Stimulated activated CD8-positive, alpha-beta memory T cell treated with anti-CD3 and anti-CD28 coated beads, Interleukin-15, amount 100 ng/mL, for 24 hours (primary cell): ENCODE results near the gene RTCA.
"Not testable (repeated sequence)": the region's sequence is repeated elsewhere in the genome, so short reads cannot be mapped to it uniquely, and the experiment has no call there.

Experiments used
- DNase-seq: peaks from one replicate; pipeline ENCODE4 v3.0.0-alpha.2; 2020; ENCODE audit warnings: low read depth

The RTCA gene

GRCh38 chr1:100309863-100310262 is 43.8 kb downstream of the RTCA start:
- no peak for DNase-seq

- DNase-seq, result no peak
These were observed 47.4 kb downstream of the RTCA start for GRCh38 chr1:100313382-100313781.

- DNase-seq, result no peak
These were observed 50.6 kb downstream of the RTCA start for GRCh38 chr1:100316622-100317021.

GRCh38 chr1:100320311-100321099 is 54.5 kb downstream of the RTCA start:
- no peak for DNase-seq

GRCh38 chr1:100321100-100321493 is 55.1 kb downstream of the RTCA start:
- no peak for DNase-seq

- DNase-seq, result no peak
These were observed 55.5 kb downstream of the RTCA start for GRCh38 chr1:100321506-100321905.

- no peak for DNase-seq
These were observed 56.6 kb downstream of the RTCA start for GRCh38 chr1:100322436-100323211.

- DNase-seq, result no peak
These were observed 57.5 kb downstream of the RTCA start for GRCh38 chr1:100323419-100324106.

GRCh38 chr1:100325415-100326324 is 59.7 kb downstream of the RTCA start:
- DNase-seq, result no peak

GRCh38 chr1:100326325-100326670 is 60.3 kb downstream of the RTCA start:
- not testable (repeated sequence) for DNase-seq

GRCh38 chr1:100328133-100328532 is 62.1 kb downstream of the RTCA start:
- DNase-seq, result no peak

GRCh38 chr1:100331146-100331545 is 65.1 kb downstream of the RTCA start:
- DNase-seq, result not testable (repeated sequence)

GRCh38 chr1:100332331-100332730 is 66.3 kb downstream of the RTCA start:
- DNase-seq, result no peak

GRCh38 chr1:100335436-100335835 is 69.4 kb downstream of the RTCA start:
- DNase-seq, result no peak

GRCh38 chr1:100337878-100338277 is 71.9 kb downstream of the RTCA start:
- DNase-seq, result not testable (repeated sequence)

GRCh38 chr1:100339735-100340134 is 73.7 kb downstream of the RTCA start:
- not testable (repeated sequence) for DNase-seq

- no peak for DNase-seq
These were observed 74.5 kb downstream of the RTCA start for GRCh38 chr1:100340494-100340893.

GRCh38 chr1:100342348-100342747 is 76.3 kb downstream of the RTCA start:
- no peak for DNase-seq
